K562 (cell line): ENCODE measurements around the gene COPS6. TPM values are rescaled to one million over a fixed set of nuclear protein-coding genes. Genes with fewer than 3 reads are reported as not detected.

Source experiments
- CCNT2 ChIP-seq: IDR thresholded peaks from 2 replicates; pipeline ENCODE4 v1.6.1; 2011; ENCODE audit warnings: borderline replicate concordance, low read depth, mild to moderate bottlenecking, moderate library complexity, mixed read lengths, low read length; ENCODE audit not compliant: insufficient read length; ENCODE audit errors: extremely low read depth
- EP400 ChIP-seq: fragments of 450-650 bp; IDR thresholded peaks from 2 replicates; pipeline ENCODE4 v1.6.1; 2017; ENCODE audit warnings: antibody characterized with exemption, mild to moderate bottlenecking, moderate library complexity
- KDM4B ChIP-seq, 2 experiments: fragments of 450-650 bp in 1 of 2; sonication (generic) in 1 of 2; IDR thresholded peaks; 2 replicates each; pipeline ENCODE4 v1.6.1; 2016 to 2017; ENCODE audit warnings: borderline replicate concordance in 2 of 2, antibody characterized with exemption in 1 of 2, low read depth in 1 of 2, mild to moderate bottlenecking in 1 of 2
- POLR2A ChIP-seq: fragments of 450-650 bp; conservative IDR thresholded peaks from 2 replicates; pipeline ENCODE4 v1.6.1; 2016
- ZNF282 ChIP-seq: sonication (generic); formaldehyde crosslinking; IDR thresholded peaks from 2 replicates; pipeline ENCODE4 v1.8.1; 2023; ENCODE audit warnings: missing genetic modification reagents
- ZNF449 ChIP-seq: fragments of 250-450 bp; sonication (Bioruptor Pico); IDR thresholded peaks from 2 replicates; pipeline ENCODE4 v1.8.0; 2022; ENCODE audit warnings: moderate library complexity, mild to moderate bottlenecking, inconsistent platforms
- ZNF717 ChIP-seq: fragments of 250-450 bp; sonication (Bioruptor Pico); IDR thresholded peaks from 2 replicates; pipeline ENCODE4 v1.5.0; 2021
- polyA plus RNA-seq, 8 experiments: library from polyadenylated mRNA; depleted of rRNA in 4 of 8; stranded (reverse) in 5 of 8; unstranded in 3 of 8; fragments of >200 nt; fragmentation: Nextera tagmentation in 2 of 8; fragmentation: Illumina TruSeq in 1 of 8; extraction: Ambion mirVana in 2 of 8; extraction: Trizol in 1 of 8; gene quantifications; 2 replicates each; pipeline versions ENCODE4 v1.2.1 to v1.2.3, GENCODE V29; 2011 to 2014; ENCODE audit warnings: inconsistent platforms in 1 of 8, missing spikeins in 1 of 8
- total RNA-seq, 7 experiments: library from RNA; depleted of rRNA in 6 of 7; stranded (reverse); fragments of >200 nt in 6 of 7; fragmentation: Illumina TruSeq in 2 of 7; extraction: Trizol in 2 of 7; gene quantifications; 2 replicates each; pipeline versions ENCODE4 v1.2.1 to v1.2.3, GENCODE V29; 2011 to 2021; ENCODE audit warnings: low replicate concordance in 1 of 7
- TF ChIP-seq, protein P1 (sequence below): fragments of 200-600 bp; sonication (generic); IDR thresholded peaks from one replicate; pipeline ENCODE4 v1.6.1; 2012; ENCODE audit warnings: mild to moderate bottlenecking, low read depth, low read length, inconsistent platforms
- TF ChIP-seq, protein P2 (sequence below): fragments of 450-650 bp; IDR thresholded peaks from 2 replicates; pipeline ENCODE4 v1.6.1; 2017; ENCODE audit warnings: antibody characterized with exemption, mild to moderate bottlenecking

COPS6 gene
- total and polyA plus RNA-seq, 9 of the 15 experiments (the other 6 are each of a cell fraction or from before 2014, with no cell fraction given) = 63.0 to 331 (median 168) TPM

GRCh38 chr7:100088621-100089457 is at the start of gene COPS6 (continued):
- TF ChIP-seq KDM4B (IDR thresholded peaks at IDR 0.05; ENCODE audit: borderline replicate concordance in 2 of 2, low read depth in 1 of 2) (0 out of 4 replicates have a peak, but pooled peaks of 1 of the 2 experiments have one; percentile 27), EP400 (peak; percentile 88), POLR2A (peak; percentile 93), ZNF449 (CRISPR knock-in tag) (0 out of 2 replicates have a peak, but pooled peaks have one; percentile 40), ZNF717 (no peak), ZNF282 (CRISPR knock-in tag) (peak; percentile 97; the same call in 1 of the 2 replicates), CCNT2 (peak; percentile 93)
- TF ChIP-seq, protein P1, sequence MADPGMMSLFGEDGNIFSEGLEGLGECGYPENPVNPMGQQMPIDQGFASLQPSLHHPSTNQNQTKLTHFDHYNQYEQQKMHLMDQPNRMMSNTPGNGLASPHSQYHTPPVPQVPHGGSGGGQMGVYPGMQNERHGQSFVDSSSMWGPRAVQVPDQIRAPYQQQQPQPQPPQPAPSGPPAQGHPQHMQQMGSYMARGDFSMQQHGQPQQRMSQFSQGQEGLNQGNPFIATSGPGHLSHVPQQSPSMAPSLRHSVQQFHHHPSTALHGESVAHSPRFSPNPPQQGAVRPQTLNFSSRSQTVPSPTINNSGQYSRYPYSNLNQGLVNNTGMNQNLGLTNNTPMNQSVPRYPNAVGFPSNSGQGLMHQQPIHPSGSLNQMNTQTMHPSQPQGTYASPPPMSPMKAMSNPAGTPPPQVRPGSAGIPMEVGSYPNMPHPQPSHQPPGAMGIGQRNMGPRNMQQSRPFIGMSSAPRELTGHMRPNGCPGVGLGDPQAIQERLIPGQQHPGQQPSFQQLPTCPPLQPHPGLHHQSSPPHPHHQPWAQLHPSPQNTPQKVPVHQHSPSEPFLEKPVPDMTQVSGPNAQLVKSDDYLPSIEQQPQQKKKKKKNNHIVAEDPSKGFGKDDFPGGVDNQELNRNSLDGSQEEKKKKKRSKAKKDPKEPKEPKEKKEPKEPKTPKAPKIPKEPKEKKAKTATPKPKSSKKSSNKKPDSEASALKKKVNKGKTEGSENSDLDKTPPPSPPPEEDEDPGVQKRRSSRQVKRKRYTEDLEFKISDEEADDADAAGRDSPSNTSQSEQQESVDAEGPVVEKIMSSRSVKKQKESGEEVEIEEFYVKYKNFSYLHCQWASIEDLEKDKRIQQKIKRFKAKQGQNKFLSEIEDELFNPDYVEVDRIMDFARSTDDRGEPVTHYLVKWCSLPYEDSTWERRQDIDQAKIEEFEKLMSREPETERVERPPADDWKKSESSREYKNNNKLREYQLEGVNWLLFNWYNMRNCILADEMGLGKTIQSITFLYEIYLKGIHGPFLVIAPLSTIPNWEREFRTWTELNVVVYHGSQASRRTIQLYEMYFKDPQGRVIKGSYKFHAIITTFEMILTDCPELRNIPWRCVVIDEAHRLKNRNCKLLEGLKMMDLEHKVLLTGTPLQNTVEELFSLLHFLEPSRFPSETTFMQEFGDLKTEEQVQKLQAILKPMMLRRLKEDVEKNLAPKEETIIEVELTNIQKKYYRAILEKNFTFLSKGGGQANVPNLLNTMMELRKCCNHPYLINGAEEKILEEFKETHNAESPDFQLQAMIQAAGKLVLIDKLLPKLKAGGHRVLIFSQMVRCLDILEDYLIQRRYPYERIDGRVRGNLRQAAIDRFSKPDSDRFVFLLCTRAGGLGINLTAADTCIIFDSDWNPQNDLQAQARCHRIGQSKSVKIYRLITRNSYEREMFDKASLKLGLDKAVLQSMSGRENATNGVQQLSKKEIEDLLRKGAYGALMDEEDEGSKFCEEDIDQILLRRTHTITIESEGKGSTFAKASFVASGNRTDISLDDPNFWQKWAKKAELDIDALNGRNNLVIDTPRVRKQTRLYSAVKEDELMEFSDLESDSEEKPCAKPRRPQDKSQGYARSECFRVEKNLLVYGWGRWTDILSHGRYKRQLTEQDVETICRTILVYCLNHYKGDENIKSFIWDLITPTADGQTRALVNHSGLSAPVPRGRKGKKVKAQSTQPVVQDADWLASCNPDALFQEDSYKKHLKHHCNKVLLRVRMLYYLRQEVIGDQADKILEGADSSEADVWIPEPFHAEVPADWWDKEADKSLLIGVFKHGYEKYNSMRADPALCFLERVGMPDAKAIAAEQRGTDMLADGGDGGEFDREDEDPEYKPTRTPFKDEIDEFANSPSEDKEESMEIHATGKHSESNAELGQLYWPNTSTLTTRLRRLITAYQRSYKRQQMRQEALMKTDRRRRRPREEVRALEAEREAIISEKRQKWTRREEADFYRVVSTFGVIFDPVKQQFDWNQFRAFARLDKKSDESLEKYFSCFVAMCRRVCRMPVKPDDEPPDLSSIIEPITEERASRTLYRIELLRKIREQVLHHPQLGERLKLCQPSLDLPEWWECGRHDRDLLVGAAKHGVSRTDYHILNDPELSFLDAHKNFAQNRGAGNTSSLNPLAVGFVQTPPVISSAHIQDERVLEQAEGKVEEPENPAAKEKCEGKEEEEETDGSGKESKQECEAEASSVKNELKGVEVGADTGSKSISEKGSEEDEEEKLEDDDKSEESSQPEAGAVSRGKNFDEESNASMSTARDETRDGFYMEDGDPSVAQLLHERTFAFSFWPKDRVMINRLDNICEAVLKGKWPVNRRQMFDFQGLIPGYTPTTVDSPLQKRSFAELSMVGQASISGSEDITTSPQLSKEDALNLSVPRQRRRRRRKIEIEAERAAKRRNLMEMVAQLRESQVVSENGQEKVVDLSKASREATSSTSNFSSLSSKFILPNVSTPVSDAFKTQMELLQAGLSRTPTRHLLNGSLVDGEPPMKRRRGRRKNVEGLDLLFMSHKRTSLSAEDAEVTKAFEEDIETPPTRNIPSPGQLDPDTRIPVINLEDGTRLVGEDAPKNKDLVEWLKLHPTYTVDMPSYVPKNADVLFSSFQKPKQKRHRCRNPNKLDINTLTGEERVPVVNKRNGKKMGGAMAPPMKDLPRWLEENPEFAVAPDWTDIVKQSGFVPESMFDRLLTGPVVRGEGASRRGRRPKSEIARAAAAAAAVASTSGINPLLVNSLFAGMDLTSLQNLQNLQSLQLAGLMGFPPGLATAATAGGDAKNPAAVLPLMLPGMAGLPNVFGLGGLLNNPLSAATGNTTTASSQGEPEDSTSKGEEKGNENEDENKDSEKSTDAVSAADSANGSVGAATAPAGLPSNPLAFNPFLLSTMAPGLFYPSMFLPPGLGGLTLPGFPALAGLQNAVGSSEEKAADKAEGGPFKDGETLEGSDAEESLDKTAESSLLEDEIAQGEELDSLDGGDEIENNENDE = no peak
- TF ChIP-seq, protein P2, sequence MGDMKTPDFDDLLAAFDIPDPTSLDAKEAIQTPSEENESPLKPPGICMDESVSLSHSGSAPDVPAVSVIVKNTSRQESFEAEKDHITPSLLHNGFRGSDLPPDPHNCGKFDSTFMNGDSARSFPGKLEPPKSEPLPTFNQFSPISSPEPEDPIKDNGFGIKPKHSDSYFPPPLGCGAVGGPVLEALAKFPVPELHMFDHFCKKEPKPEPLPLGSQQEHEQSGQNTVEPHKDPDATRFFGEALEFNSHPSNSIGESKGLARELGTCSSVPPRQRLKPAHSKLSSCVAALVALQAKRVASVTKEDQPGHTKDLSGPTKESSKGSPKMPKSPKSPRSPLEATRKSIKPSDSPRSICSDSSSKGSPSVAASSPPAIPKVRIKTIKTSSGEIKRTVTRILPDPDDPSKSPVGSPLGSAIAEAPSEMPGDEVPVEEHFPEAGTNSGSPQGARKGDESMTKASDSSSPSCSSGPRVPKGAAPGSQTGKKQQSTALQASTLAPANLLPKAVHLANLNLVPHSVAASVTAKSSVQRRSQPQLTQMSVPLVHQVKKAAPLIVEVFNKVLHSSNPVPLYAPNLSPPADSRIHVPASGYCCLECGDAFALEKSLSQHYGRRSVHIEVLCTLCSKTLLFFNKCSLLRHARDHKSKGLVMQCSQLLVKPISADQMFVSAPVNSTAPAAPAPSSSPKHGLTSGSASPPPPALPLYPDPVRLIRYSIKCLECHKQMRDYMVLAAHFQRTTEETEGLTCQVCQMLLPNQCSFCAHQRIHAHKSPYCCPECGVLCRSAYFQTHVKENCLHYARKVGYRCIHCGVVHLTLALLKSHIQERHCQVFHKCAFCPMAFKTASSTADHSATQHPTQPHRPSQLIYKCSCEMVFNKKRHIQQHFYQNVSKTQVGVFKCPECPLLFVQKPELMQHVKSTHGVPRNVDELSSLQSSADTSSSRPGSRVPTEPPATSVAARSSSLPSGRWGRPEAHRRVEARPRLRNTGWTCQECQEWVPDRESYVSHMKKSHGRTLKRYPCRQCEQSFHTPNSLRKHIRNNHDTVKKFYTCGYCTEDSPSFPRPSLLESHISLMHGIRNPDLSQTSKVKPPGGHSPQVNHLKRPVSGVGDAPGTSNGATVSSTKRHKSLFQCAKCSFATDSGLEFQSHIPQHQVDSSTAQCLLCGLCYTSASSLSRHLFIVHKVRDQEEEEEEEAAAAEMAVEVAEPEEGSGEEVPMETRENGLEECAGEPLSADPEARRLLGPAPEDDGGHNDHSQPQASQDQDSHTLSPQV = peak; percentile 99
